Measurements from ENCODE around the gene SAFB.

GRCh38 chr19:5622465-5623396 is at the start of gene SAFB, which contains the start of gene SAFB2:
- TF ChIP-seq CTCF (conservative IDR thresholded peaks at IDR 0.05) (no peak), ZFX (IDR thresholded peaks at IDR 0.05) (no peak)
